ENCODE results near the gene ZNF133.
"Not testable (repeated sequence)": the region's sequence is repeated elsewhere in the genome, so short reads cannot be mapped to it uniquely, and the experiment has no call there.

Gene ZNF133

DNA sequence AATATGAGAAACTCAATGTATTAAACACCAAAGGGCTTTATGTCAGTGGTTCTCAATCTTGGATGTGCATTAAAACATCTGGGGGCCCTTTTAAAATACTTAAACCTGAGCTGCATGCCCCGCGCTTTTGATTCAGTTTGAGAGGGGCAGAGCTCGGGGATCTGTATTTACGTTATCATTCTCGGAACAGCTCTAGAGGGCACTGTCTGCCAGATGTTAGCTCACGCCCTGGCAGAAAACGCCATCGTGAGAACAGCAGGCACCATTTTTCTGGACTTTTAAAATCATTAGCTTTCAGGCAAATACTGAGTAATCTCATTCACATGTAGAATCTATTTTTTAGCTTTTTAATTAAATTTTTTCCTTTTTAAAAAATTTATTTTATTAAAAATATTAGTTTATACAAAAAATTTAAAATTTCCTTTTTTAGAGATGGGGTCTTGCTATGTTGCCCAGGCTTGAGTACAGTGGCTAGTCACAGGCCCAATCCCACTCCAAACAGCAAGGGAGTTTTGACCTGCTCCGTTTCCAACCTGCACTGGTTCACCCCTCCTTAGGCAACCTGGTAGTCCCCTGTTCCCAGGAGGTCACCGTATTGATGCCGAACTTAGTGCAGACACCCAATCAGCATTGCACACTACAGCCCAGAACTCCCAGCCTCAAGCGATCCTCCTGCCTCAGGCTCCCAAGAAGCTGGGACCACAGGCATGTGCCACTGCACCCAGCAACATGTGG is 30.0 kb upstream of the ZNF133 start:
- H3K4me3 ChIP-seq, result no peak overlapping the region
- H3K36me3 ChIP-seq, result no peaks in the 10 kb centered on the region
- H3K4me2 ChIP-seq, result no peak overlapping the region
- no peaks in the 10 kb centered on the region for H3K9me3 ChIP-seq
- H3K27me3 ChIP-seq, result no peaks in the 10 kb centered on the region
- H3K4me1 ChIP-seq, result peaks cover 10% of the 10 kb centered on the region
- no peak overlapping the region for H3K9ac ChIP-seq
- no peak overlapping the region for H3K27ac ChIP-seq
- no peaks in the 10 kb centered on the region for H4K20me1 ChIP-seq
- no peak for TF ChIP-seq Cebpa-rat (IDR thresholded peaks at IDR 0.05)

DNA sequence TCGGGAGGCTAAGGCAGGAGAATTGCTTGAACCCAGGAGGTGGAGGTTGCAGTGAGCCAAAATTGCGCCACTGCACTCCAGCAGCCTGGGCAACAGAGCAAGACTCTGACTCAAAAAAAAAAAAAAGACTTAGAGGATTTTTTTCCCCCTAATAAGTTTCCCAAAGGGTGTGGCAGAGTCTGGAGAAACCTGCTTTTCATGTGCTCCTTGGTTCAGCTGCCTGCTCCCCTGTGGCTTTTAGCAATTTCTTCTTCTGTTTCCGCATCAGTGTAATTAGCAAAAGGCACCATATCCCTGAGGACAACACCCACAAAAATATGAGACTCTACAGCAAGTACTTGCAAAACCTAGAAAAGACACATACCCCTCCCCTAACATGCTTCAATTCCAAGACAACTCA is 28.6 kb upstream of the ZNF133 start:
- Histone ChIP-seq H3K36me3 (no peaks in the 10 kb centered on the region), H3K4me3 (no peak overlapping the region), H3K4me1 (peaks cover 10% of the 10 kb centered on the region), H4K20me1 (no peaks in the 10 kb centered on the region), H3K4me2 (no peak overlapping the region), H3K9me3 (no peaks in the 10 kb centered on the region), H3K9ac (no peak overlapping the region), H3K27me3 (no peaks in the 10 kb centered on the region), H3K27ac (no peak overlapping the region)
- TF ChIP-seq Cebpa-rat (IDR thresholded peaks at IDR 0.05), result no peak

DNA sequence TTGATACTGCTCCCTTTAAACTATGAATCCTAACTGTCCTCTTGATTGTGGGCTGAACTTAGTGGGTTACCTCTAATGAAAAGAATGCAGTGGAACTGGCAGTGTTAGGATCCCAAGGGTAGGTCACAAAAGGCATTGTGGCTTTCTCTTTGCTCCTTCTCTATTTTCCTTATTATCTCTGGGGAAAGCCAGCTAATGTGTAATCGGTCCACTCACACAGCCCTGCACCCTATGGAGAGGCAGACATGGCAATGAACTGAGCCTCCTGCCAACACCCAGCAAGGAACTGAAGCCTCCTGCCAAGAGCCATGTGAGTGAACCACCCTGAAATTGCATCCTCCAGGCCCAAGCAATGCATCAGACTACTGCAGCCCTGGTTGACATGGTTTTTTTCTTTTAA is 24.6 kb upstream of the ZNF133 start:
- no peak for TF ChIP-seq Cebpa-rat (IDR thresholded peaks at IDR 0.05)

DNA sequence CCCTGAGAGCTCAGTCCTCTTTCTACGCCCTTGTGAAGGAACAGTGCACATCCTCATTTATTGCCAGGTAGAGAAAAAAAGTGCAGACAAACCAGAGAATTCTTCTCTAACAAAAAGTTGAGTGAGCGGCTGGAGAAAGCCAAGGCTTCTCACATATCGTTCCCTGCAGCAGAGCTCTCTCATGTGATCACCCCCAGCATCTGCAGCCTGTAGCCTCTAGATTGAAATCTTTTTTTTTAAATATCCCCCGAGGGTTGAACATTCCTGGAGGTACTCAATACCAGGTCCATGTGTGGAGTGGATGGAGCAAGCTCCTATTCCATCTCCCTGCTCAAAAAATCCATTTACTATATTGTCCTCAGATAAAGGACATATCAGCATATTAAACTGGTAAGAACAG is 22.9 kb upstream of the ZNF133 start:
- no peaks in the 10 kb centered on the region for H3K9me3 ChIP-seq
- H3K27ac ChIP-seq, result no peak overlapping the region
- H3K4me2 ChIP-seq, result no peak overlapping the region

More for the DNA sequence above, 24.6 kb upstream of the ZNF133 start:
- Histone ChIP-seq H3K9ac (no peak overlapping the region), H3K4me1 (no peaks in the 10 kb centered on the region), H3K4me3 (no peak overlapping the region), H3K36me3 (no peaks in the 10 kb centered on the region), H3K9me3 (no peaks in the 10 kb centered on the region), H4K20me1 (no peaks in the 10 kb centered on the region), H3K4me2 (no peak overlapping the region), H3K27ac (no peak overlapping the region), H3K27me3 (no peaks in the 10 kb centered on the region)

DNA sequence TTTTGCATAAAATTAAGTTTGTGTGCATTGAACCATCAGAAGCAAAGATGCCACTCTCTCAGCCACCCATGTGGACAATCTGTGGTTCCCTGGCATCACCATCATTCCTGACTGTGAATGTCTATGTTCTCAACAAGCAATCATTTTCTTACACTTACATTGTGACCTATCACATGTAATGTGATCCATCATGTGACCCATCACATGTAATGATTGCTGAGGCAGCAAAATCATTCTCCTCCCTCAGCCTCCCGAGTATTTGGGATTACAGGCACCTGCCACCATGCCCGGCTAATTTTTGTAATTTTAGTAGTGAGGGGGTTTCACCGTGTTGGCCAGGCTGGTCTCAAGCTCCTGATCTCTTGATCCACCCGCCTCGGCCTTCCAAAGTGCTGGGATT is 22.0 kb upstream of the ZNF133 start:
- no peaks in the 10 kb centered on the region for H3K4me1 ChIP-seq
- H3K36me3 ChIP-seq, result no peaks in the 10 kb centered on the region
- no peak for TF ChIP-seq Cebpa-rat (IDR thresholded peaks at IDR 0.05)
- H3K9me3 ChIP-seq, result no peaks in the 10 kb centered on the region
- no peaks in the 10 kb centered on the region for H3K27me3 ChIP-seq
- no peaks in the 10 kb centered on the region for H4K20me1 ChIP-seq
- no peak overlapping the region for H3K4me2 ChIP-seq
- H3K9ac ChIP-seq, result no peak overlapping the region
- no peak overlapping the region for H3K4me3 ChIP-seq
- H3K27ac ChIP-seq, result no peak overlapping the region

More for the DNA sequence above, 22.9 kb upstream of the ZNF133 start:
- Histone ChIP-seq H3K9ac (no peak overlapping the region), H3K4me1 (no peaks in the 10 kb centered on the region), H3K27me3 (no peaks in the 10 kb centered on the region), H3K4me3 (no peak overlapping the region), H3K36me3 (no peaks in the 10 kb centered on the region), H4K20me1 (no peaks in the 10 kb centered on the region)
- TF ChIP-seq Cebpa-rat (IDR thresholded peaks at IDR 0.05), result no peak

DNA sequence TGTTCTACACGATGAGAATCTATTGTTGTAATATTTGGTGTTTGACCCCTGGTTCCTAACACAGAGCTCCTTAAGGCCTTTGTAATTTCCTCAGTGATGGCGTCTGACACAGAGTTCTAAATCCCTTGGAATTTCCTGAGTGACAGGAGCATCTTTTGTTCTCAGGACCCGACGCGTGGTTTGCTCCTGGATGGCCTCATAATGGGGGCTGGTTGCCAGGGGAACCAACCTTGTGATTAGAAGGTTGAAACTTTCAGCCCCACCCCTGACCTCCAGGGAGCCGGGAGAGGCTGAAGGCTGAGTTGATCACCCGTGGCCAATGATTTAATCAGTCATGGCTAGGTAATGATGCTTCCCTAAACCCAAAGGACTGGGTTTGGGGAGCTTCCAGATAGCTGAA is 20.5 kb upstream of the ZNF133 start:
- Histone ChIP-seq H3K9ac (no peak overlapping the region), H3K36me3 (no peaks in the 10 kb centered on the region), H4K20me1 (no peaks in the 10 kb centered on the region), H3K9me3 (no peaks in the 10 kb centered on the region), H3K27me3 (no peaks in the 10 kb centered on the region), H3K4me2 (no peak overlapping the region), H3K4me1 (no peaks in the 10 kb centered on the region), H3K27ac (no peak overlapping the region), H3K4me3 (no peak overlapping the region)
- no peak for TF ChIP-seq Cebpa-rat (IDR thresholded peaks at IDR 0.05)

DNA sequence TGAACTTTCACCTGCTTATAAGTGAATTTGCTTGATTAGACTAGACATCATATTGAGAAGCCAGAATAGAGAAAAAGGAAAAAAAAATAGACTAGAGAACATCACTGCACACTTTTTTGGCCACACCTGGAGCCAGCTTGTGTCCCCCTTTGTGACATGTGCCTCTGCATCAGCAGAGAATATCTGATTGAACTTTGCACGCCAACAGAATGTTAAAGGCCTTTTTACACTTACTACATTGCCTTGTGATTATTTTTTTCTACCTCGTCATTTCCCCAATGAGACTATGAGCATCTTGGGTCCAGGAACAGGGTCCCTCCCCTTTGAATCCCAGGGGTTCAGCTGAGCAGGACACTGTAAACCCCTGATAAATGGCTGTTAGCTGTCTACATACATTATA is 17.2 kb upstream of the ZNF133 start:
- Histone ChIP-seq H3K9me3 (no peaks in the 10 kb centered on the region), H3K27ac (no peak overlapping the region), H3K36me3 (no peaks in the 10 kb centered on the region), H3K27me3 (no peaks in the 10 kb centered on the region), H3K4me1 (no peaks in the 10 kb centered on the region), H4K20me1 (no peaks in the 10 kb centered on the region), H3K4me2 (no peak overlapping the region), H3K9ac (no peak overlapping the region), H3K4me3 (no peak overlapping the region)
- no peak for TF ChIP-seq Cebpa-rat (IDR thresholded peaks at IDR 0.05)

DNA sequence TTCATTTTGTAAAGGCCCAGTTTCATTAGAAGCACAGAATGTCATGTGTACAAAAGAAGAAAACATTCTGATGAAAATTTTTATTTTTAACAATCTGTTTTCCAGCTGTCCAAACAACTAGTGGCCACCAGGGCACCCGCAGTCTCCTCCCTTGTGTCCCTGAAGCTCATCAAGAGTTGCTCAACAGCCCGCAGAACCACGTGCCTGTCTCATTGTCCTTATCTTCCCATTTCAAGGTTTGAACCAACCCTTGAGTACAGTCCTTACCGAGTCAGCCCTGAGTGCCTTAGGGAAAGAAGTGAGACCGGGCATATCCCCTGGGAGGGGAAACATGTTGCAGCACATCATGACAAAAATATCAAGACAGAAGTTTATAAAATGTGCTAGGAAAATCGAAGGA is 15.9 kb upstream of the ZNF133 start:
- no peaks in the 10 kb centered on the region for H3K36me3 ChIP-seq
- H3K4me3 ChIP-seq, result no peak overlapping the region
- no peak overlapping the region for H3K9ac ChIP-seq
- no peak for TF ChIP-seq Cebpa-rat (IDR thresholded peaks at IDR 0.05)
- H4K20me1 ChIP-seq, result no peaks in the 10 kb centered on the region
- H3K9me3 ChIP-seq, result no peaks in the 10 kb centered on the region
- H3K4me2 ChIP-seq, result no peak overlapping the region
- H3K27me3 ChIP-seq, result no peaks in the 10 kb centered on the region
- H3K4me1 ChIP-seq, result no peaks in the 10 kb centered on the region
- H3K27ac ChIP-seq, result no peak overlapping the region

DNA sequence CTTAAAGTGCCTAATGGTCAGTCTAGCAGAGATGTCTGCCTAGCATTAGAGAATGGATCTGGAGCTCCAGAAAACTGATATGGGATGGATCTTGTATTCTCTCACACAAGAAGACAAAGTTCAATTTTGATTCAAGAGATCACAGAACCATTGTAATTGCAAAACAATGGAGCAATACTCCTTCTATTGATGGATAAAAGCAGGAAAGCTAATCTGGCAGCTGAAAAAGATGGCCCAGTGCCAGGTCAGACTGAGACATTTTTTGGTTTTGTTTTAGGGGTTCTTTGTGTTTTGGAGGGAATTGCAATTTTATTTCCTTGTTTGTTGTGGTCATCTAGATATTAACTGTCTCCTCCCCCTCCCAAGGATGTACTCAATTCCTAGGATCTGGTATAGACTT is 14.6 kb upstream of the ZNF133 start:
- Histone ChIP-seq H4K20me1 (no peaks in the 10 kb centered on the region), H3K36me3 (no peaks in the 10 kb centered on the region), H3K4me2 (no peak overlapping the region), H3K9ac (no peak overlapping the region), H3K9me3 (no peaks in the 10 kb centered on the region), H3K4me3 (no peak overlapping the region), H3K27me3 (no peaks in the 10 kb centered on the region), H3K27ac (no peak overlapping the region), H3K4me1 (no peaks in the 10 kb centered on the region)
- no peak for TF ChIP-seq Cebpa-rat (IDR thresholded peaks at IDR 0.05)

DNA sequence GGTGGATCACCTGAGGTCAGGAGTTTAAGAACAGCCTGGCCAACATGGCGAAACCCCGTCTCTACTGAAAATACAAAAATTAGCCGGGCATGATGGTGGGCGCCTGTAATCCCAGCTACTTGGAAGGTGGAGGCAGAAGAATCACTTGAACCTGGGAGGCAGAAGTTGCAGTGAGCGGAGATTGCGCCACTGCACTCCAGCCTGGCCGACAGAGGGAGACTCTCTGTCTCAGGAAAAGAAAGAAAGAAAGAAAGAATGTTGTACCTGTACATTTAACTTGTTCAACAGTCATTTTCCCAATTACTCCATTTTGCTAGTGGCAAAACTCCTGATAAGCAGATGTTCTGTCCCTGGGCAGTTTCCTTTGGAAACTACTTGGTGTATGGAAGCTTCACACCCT is 12.4 kb upstream of the ZNF133 start:
- H3K27ac ChIP-seq, H3K36me3 ChIP-seq, H3K4me1 ChIP-seq, H3K4me3 ChIP-seq, H3K9me3 ChIP-seq, H3K27me3 ChIP-seq, H3K9ac ChIP-seq, H4K20me1 ChIP-seq, H3K4me2 ChIP-seq: not testable (repeated sequence)

DNA sequence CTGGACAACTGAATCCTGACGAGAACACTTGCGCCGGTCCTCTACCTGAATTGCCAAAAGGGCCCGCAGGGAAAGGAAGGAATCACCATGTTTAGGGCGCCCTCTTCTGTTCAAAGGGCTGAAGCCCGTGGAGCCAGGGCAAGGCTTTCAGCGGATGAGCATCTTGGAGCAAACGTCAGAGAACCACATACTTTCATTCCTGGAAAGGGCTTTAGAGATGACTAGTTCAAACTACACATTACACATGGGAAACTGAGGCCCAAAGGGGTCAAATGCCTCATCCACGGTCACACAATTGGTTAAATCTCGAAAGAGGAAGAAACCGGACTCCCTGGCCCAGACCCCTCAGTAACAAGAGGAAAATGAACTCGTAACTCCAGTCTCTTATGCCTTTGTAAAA is 11.5 kb upstream of the ZNF133 start:
- no peaks in the 10 kb centered on the region for H3K36me3 ChIP-seq
- H3K27ac ChIP-seq, result no peak overlapping the region
- H3K9ac ChIP-seq, result no peak overlapping the region

More for the DNA sequence above, 11.5 kb upstream of the ZNF133 start:
- Histone ChIP-seq H3K4me2 (peak overlapping the region; percentile 27), H4K20me1 (no peaks in the 10 kb centered on the region), H3K9me3 (no peaks in the 10 kb centered on the region), H3K27me3 (no peaks in the 10 kb centered on the region), H3K4me3 (no peak overlapping the region), H3K4me1 (peaks cover 6% of the 10 kb centered on the region; the same call in 1 of the 2 replicates)
- TF ChIP-seq Cebpa-rat (IDR thresholded peaks at IDR 0.05), result no peak
